NCI-H526 (cell line): ENCODE data around the gene COPG1.
"Not testable (repeated sequence)": the region's sequence is repeated elsewhere in the genome, so short reads cannot be mapped to it uniquely, and the experiment has no call there.

Experiments
- DNase-seq, 2 experiments: peaks; one replicate each; lab custom pipeline; 2025; lab: John Stamatoyannopoulos, UW

The COPG1 gene

GRCh38 chr3:129245141-129245540 is 4.3 kb upstream of the COPG1 start:
- no peak for DNase-seq

- DNase-seq = peak; percentile 91 to 97
These were observed 3.6 kb upstream of the COPG1 start for GRCh38 chr3:129245641-129246306.

GRCh38 chr3:129246636-129247035 is 2.8 kb upstream of the COPG1 start:
- DNase-seq = no peak

GRCh38 chr3:129248286-129248979 is 973 bp upstream of the COPG1 start:
- DNase-seq = no peak

- DNase-seq = no peak
These were observed 3.3 kb downstream of the COPG1 start for GRCh38 chr3:129252748-129253147.

GRCh38 chr3:129254536-129255230 is 5.3 kb downstream of the COPG1 start:
- DNase-seq = no peak

- no peak for DNase-seq
These were observed 6.9 kb downstream of the COPG1 start for GRCh38 chr3:129256270-129256669.

GRCh38 chr3:129257609-129258008 is 8.2 kb downstream of the COPG1 start:
- DNase-seq = no peak

GRCh38 chr3:129259612-129260477 is 10.4 kb downstream of the COPG1 start:
- no peak for DNase-seq

- DNase-seq = no peak
These were observed 11.2 kb downstream of the COPG1 start for GRCh38 chr3:129260606-129261005.

GRCh38 chr3:129261894-129262293 is 12.5 kb downstream of the COPG1 start:
- DNase-seq = peak; percentile 65 to 69

GRCh38 chr3:129263161-129263910 is 13.9 kb downstream of the COPG1 start:
- DNase-seq = no peak

- DNase-seq = not testable (repeated sequence)
These were observed 15.6 kb downstream of the COPG1 start for GRCh38 chr3:129264994-129265393.

- no peak for DNase-seq
These were observed 17.2 kb downstream of the COPG1 start for GRCh38 chr3:129266651-129267050.

GRCh38 chr3:129268396-129268795 is 19.0 kb downstream of the COPG1 start:
- no peak for DNase-seq

GRCh38 chr3:129271674-129272073 is 22.3 kb downstream of the COPG1 start:
- DNase-seq = no peak

- DNase-seq = peak in 1 of 2 experiments; percentile 24
These were observed 27.0 kb downstream of the COPG1 start for GRCh38 chr3:129276385-129276784.

- peak in 1 of 2 experiments; percentile 43 for DNase-seq
These were observed 28.4 kb downstream of the COPG1 start for GRCh38 chr3:129277829-129278271.

GRCh38 chr3:129278439-129278965 is 29.1 kb downstream of the COPG1 start, which contains the start of gene HMCES:
Gene HMCES, plus strand, starts transcription at chr3:129278870. Its CDS starts 863 bp downstream, at chr3:129279733.
- DNase-seq = peak; percentile 80 to 97

- peak; percentile 25 to 61 for DNase-seq
These were observed 29.8 kb downstream of the COPG1 start for GRCh38 chr3:129278966-129279906.
